ENCODE measurements around the gene HOXD10. TPM values are rescaled to one million over a fixed set of nuclear protein-coding genes. Genes with fewer than 3 reads are reported as not detected.
A peak's percentile ranks its signal among the peaks of the same experiment; 100 is the strongest.

Gene HOXD10
- total RNA-seq, 1 donor from 2014 or later, result not detected

DNA sequence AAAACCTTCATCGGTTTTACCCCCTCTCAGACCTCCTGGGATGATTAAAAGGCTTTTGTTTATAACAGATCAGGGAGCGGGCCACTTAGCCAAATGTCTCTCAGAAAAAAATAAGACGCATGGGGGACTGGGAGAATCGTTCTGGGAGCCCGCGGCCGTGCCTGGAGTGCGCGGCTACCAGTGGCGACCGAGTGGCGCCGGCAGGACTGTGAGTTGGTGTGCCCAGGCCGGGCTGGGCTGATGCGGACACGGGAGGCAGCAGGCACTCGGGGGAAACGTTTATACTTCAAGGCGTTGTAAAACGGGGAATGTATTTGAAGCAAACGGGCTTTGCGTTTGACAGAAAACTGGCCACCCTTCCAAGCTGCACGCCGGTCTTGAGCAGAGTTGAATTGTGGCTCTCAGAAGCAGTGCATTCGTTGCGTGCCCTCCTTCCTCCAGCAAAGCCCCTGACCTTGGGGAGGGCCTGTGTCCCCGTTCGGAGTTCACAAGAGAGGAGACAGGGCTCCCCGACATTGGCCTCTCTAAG is 4.7 kb upstream of the HOXD10 start:
- Histone ChIP-seq H3K4me1 (peaks cover 0 to 12% of the 10 kb centered on the region in 2 donors), H3K27ac (no peak overlapping the region), H3K4me3 (no peak overlapping the region), H3K36me3 (no peaks in the 10 kb centered on the region), H3K27me3 (peaks cover 60% of the 10 kb centered on the region), H3K9me3 (no peaks in the 10 kb centered on the region)
- intact Hi-C loops (cut with DNase I), result no loop called here
- DNase-seq (ENCODE audit: low spot score in 2 of 2), result peak in 1 of 2 donors; percentile 58
- TF ChIP-seq, protein P1, sequence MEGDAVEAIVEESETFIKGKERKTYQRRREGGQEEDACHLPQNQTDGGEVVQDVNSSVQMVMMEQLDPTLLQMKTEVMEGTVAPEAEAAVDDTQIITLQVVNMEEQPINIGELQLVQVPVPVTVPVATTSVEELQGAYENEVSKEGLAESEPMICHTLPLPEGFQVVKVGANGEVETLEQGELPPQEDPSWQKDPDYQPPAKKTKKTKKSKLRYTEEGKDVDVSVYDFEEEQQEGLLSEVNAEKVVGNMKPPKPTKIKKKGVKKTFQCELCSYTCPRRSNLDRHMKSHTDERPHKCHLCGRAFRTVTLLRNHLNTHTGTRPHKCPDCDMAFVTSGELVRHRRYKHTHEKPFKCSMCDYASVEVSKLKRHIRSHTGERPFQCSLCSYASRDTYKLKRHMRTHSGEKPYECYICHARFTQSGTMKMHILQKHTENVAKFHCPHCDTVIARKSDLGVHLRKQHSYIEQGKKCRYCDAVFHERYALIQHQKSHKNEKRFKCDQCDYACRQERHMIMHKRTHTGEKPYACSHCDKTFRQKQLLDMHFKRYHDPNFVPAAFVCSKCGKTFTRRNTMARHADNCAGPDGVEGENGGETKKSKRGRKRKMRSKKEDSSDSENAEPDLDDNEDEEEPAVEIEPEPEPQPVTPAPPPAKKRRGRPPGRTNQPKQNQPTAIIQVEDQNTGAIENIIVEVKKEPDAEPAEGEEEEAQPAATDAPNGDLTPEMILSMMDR (IDR thresholded peaks at IDR 0.05), result no peak

DNA sequence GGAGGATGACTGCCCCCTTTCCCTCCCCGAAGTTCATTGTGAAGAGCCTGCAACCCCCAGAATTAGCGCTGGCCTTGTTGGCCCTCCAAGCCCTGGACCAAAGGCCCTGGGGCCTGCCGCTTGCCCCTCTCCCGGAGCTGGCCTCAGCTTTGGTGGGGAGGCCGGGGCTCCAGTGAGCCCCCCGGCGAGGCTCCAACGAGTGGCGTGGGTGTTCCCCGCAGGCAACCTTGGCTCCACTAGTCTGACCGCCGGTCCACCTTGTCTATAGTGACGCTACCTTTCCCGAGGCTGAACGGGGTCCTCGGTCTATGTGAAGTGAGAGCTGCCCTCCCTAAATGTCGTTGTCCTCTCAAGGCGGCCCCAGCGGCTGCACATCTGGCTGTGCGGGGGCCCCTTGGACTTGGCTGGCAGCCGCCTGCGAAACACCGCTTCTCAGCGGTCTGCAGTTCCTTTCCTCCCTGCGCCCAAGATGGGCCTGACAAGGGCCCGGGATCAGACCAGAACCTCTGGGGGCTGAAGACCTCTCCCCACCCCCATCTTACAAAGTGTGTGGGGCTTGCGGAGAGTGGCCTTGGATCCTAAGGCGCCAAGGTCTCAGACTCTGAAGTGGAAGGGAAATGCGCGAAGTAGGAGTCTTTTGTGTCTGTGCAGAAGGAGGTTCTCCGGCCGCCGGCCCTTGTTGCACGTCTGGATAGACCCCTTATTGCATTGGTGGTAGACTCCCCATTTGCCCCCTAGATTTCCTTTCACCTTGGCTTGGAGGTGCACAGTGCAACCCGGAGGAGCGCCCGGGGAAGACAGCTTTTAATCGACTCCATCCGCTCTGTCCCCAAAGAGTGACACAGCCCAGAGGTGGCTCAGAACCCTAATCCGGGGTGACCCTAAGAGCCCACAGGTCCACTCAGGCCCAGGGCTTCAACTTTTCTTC is 3.9 kb upstream of the HOXD10 start:
- no peaks in the 10 kb centered on the region for H3K9me3 ChIP-seq
- no peak overlapping the region for H3K4me3 ChIP-seq
- H3K27me3 ChIP-seq, result peaks cover 64% of the 10 kb centered on the region
- TF ChIP-seq, protein P1 (IDR thresholded peaks at IDR 0.05), result no peak
- no peak overlapping the region for H3K27ac ChIP-seq
- intact Hi-C loops (cut with DNase I), result no loop called here
- no peak for DNase-seq (ENCODE audit: low spot score in 2 of 2)
- no peaks in the 10 kb centered on the region for H3K36me3 ChIP-seq
- H3K4me1 ChIP-seq, result peaks cover 0 to 9% of the 10 kb centered on the region in 2 donors

DNA sequence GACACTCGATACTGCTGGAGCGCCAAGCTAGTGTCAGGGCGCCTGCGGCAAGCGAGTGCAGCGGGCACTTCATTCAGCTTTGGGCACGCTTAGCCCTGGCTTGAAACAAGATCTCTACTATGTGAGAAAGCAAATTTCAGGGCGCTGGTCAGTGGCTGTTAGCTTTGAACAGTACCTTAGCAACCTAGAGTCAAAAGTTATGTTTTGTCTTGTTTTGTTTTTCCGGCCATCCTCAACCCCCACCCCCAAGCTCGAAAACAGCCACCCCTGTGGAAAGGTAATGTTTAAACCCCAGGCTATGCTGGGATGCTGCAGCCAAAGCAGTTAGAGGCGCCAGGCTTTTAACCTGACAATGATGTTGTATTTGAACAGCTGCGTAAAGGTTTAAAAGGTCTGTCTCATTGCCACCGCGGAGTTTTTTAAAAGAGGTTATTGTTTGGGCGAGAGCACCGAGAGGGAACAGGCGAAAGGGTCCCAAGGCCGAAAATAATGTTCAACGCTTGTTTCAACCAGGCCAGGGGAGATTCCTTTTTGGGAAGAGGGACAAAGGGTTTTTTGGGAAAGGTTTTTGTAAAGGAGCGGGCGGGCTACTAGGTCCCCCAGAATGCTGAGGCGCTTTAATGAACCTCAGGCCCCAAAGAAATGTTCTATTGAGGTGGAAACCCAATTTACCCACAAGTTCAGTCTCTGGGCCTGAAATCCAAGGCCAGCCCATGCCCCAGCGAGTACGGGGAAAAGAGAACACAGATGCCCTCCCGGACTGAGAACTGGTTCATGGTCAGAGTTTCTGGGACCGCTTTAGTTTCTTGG is 2.3 kb upstream of the HOXD10 start:
- intact Hi-C loops (cut with DNase I), result no loop called here
- TF ChIP-seq, protein P1 (IDR thresholded peaks at IDR 0.05), result no peak
- H3K4me1 ChIP-seq, result peaks cover 0 to 5% of the 10 kb centered on the region in 2 donors
- H3K36me3 ChIP-seq, result no peaks in the 10 kb centered on the region
- no peak overlapping the region for H3K27ac ChIP-seq
- no peak overlapping the region for H3K4me3 ChIP-seq
- H3K9me3 ChIP-seq, result no peaks in the 10 kb centered on the region
- no peak for DNase-seq (ENCODE audit: low spot score in 2 of 2)
- peaks cover 56% of the 10 kb centered on the region for H3K27me3 ChIP-seq

DNA sequence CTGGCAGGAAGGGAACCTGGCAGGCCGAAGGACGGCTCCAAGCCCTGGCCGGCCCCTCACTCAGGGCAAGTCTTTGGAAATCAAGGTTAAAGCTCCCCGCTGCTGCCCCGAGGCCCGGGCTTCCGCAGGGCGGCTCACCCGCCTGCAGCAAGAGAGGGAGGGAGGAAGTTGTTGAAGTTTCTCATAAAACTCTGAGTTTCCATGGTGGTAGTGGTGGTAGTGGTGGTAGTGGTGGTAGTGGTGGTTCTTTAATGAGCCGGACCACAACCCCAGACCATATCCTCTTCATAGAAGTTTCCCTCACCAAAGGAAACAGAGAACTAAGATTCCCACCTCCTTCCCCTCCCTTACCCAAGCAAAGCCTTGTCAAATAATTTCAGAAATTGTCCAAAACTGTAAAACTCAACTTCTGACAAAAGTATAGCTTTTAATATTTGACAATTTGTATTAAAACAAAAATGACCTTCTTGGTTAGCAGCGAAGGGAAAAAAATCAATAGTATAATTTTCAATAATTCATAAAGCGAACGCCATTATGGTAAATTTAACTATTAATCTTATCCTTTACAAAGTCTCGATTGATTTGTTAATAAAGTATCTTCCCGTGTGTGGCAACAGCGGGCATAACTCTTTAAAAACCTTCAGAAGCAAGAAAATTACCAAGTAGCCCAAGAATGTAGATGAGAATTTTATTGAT is 1.5 kb upstream of the HOXD10 start:
- H3K4me1 ChIP-seq, result peaks cover 0 to 5% of the 10 kb centered on the region in 2 donors
- TF ChIP-seq, protein P1 (IDR thresholded peaks at IDR 0.05), result no peak
- intact Hi-C loops (cut with DNase I), result no loop called here
- H3K27me3 ChIP-seq, result peaks cover 48% of the 10 kb centered on the region
- H3K27ac ChIP-seq, result no peak overlapping the region
- no peak for DNase-seq (ENCODE audit: low spot score in 2 of 2)
- no peaks in the 10 kb centered on the region for H3K9me3 ChIP-seq
- H3K36me3 ChIP-seq, result no peaks in the 10 kb centered on the region
- H3K4me3 ChIP-seq, result no peak overlapping the region

DNA sequence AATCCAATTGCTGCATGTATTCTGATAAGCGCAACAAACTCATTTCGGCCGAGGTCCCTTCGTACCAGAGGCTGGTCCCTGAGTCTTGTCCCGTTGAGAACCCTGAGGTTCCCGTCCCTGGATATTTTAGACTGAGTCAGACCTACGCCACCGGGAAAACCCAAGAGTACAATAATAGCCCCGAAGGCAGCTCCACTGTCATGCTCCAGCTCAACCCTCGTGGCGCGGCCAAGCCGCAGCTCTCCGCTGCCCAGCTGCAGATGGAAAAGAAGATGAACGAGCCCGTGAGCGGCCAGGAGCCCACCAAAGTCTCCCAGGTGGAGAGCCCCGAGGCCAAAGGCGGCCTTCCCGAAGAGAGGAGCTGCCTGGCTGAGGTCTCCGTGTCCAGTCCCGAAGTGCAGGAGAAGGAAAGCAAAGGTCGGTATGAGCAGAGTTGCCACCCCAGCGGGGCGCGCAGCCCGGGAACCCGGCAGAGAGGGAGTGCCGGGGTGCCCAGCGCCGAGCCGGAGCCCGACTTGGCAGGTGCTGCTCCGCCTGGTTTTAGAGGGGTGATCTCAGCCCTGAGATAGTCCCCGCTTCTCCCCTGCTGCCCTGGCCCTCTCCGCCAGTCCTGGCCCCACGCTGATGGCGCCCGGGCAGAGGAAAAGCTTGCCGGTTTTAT is 714 bp downstream of the HOXD10 start:
- intact Hi-C loops (cut with DNase I), result no loop called here
- TF ChIP-seq, protein P1 (IDR thresholded peaks at IDR 0.05), result no peak
- Histone ChIP-seq H3K9me3 (no peaks in the 10 kb centered on the region), H3K4me1 (peaks cover 2 to 8% of the 10 kb centered on the region in 2 donors), H3K27ac (no peak overlapping the region), H3K4me3 (no peak overlapping the region), H3K27me3 (peaks cover 46% of the 10 kb centered on the region), H3K36me3 (no peaks in the 10 kb centered on the region)
- DNase-seq (ENCODE audit: low spot score in 2 of 2), result peak in 1 of 2 donors; percentile 51

All from ascending aorta (tissue), 2 donors.